Thymus (tissue), 11 donors: ENCODE data around the gene MYBPC2. TPM values are rescaled to one million over a fixed set of nuclear protein-coding genes. Genes with fewer than 3 reads are reported as not detected.
A peak's percentile ranks its signal among the peaks of the same experiment; 100 is the strongest.

ENCODE experiments used
- DNase-seq, 9 donors: peaks; one replicate each; pipeline ENCODE4 v3.0.0-alpha.2; 2013; ENCODE audit warnings: low spot score in 9 of 9, low read depth in 6 of 9, missing footprints in 1 of 9
- H3K27ac ChIP-seq, 2 donors: one replicate each; pipeline ENCODE4 v1.5.1; 2013; ENCODE audit warnings: control low read depth in 1 of 2, low read depth in 1 of 2, low read length in 1 of 2, mild to moderate bottlenecking in 1 of 2, moderate library complexity in 1 of 2
- H3K27me3 ChIP-seq, 2 donors: one replicate each; pipeline ENCODE4 v1.5.1; 2013; ENCODE audit warnings: low read length in 1 of 2; ENCODE audit not compliant: control insufficient read depth in 2 of 2, insufficient read depth in 1 of 2
- H3K36me3 ChIP-seq, 2 donors: one replicate each; pipeline ENCODE4 v1.5.1; 2013; ENCODE audit warnings: low read length in 1 of 2, mild to moderate bottlenecking in 1 of 2, moderate library complexity in 1 of 2; ENCODE audit not compliant: control insufficient read depth in 2 of 2, insufficient read depth in 2 of 2
- H3K4me1 ChIP-seq, 2 donors: one replicate each; pipeline ENCODE4 v1.5.1; 2013; ENCODE audit warnings: low read length in 2 of 2; ENCODE audit not compliant: control insufficient read depth in 2 of 2, insufficient read depth in 2 of 2
- H3K4me3 ChIP-seq, 2 donors: one replicate each; pipeline ENCODE4 v1.5.1; 2013; ENCODE audit warnings: low read length in 2 of 2, control low read depth in 1 of 2, mild to moderate bottlenecking in 1 of 2
- H3K9me3 ChIP-seq, 2 donors: one replicate each; pipeline ENCODE4 v1.5.1; 2013; ENCODE audit warnings: low read length in 1 of 2, mild to moderate bottlenecking in 1 of 2; ENCODE audit not compliant: control insufficient read depth in 2 of 2, insufficient read depth in 1 of 2
- WGBS: extraction: QIAGEN DNeasy Blood & Tissue Kit; methylation state at CpG from one replicate; pipeline ENCODE4 v1.1.7; 2013; 5-methylcytosine and 5-hydroxymethylcytosine counted together
- polyA plus RNA-seq: library from polyadenylated mRNA; stranded (reverse); fragments of 200-250 nt; gene quantifications from one replicate; pipeline ENCODE4 v1.2.3, GENCODE V29; 2013
- total RNA-seq: library from RNA; stranded (reverse); fragments of 120-200 nt; gene quantifications from one replicate; pipeline ENCODE4 v1.2.4, GENCODE V29; 2013
- donor health status: healthy.

The MYBPC2 gene
- total and polyA plus RNA-seq, 2 donors = 1.8 to 7.0 TPM

GRCh38 chr19:50416034-50416977 is 16.4 kb upstream of the MYBPC2 start:
- peaks cover 9 to 30% of the 10 kb centered on the region in 2 donors for H3K27me3 ChIP-seq

GRCh38 chr19:50417111-50418081 is 15.3 kb upstream of the MYBPC2 start:
- Histone ChIP-seq H3K4me3 (no peak overlapping the region), H3K4me1 (peaks cover 0 to 15% of the 10 kb centered on the region in 2 donors), H3K27ac (no peak overlapping the region), H3K9me3 (peaks cover 1 to 4% of the 10 kb centered on the region in 2 donors), H3K27me3 (peaks cover 9 to 30% of the 10 kb centered on the region in 2 donors), H3K36me3 (peaks cover 0 to 6% of the 10 kb centered on the region in 2 donors)
- no peak for DNase-seq
- 93% methylated on average over 42 of the region's 42 CpGs for WGBS

More at GRCh38 chr19:50416034-50416977, 16.4 kb upstream of the MYBPC2 start:
- Histone ChIP-seq H3K9me3 (peaks cover 1 to 4% of the 10 kb centered on the region in 2 donors), H3K4me1 (peaks cover 0 to 15% of the 10 kb centered on the region in 2 donors), H3K27ac (no peak overlapping the region), H3K36me3 (peaks cover 0 to 6% of the 10 kb centered on the region in 2 donors), H3K4me3 (no peak overlapping the region)
- WGBS = 93% methylated on average over 35 of the region's 35 CpGs
- DNase-seq = no peak

GRCh38 chr19:50418176-50419021 is 14.3 kb upstream of the MYBPC2 start, which contains the start of gene SPIB:
TSS of gene SPIB (plus strand) at chr19:50418938. CDS start at chr19:50418963, 25 bp downstream.
- WGBS = 58% methylated on average over 34 of the region's 34 CpGs
- H3K4me3 ChIP-seq = peak within 1 kb of the TSS in 1 of 2 donors; percentile 19
- no peak for DNase-seq
- H3K27ac ChIP-seq = no peak within 1 kb of the TSS
- H3K9me3 ChIP-seq = peaks cover 0 to 1% of the 10 kb centered on the region in 2 donors
- H3K27me3 ChIP-seq = peaks cover 9 to 30% of the 10 kb centered on the region in 2 donors
- peaks cover 0 to 15% of the 10 kb centered on the region in 2 donors for H3K4me1 ChIP-seq
- H3K36me3 ChIP-seq = peaks cover 0 to 6% of the 10 kb centered on the region in 2 donors

GRCh38 chr19:50419022-50419579 is 13.6 kb upstream of the MYBPC2 start:
- Histone ChIP-seq H3K27ac (no peak overlapping the region), H3K4me1 (peaks cover 0 to 15% of the 10 kb centered on the region in 2 donors), H3K9me3 (peaks cover 0 to 1% of the 10 kb centered on the region in 2 donors), H3K36me3 (peaks cover 0 to 6% of the 10 kb centered on the region in 2 donors), H3K27me3 (peaks cover 9 to 30% of the 10 kb centered on the region in 2 donors), H3K4me3 (peak overlapping the region in 1 of 2 donors; percentile 19)
- DNase-seq = no peak
- 18% methylated on average over 14 of the region's 14 CpGs for WGBS

- H3K4me3 ChIP-seq = peak overlapping the region in 1 of 2 donors; percentile 19
- peaks cover 0 to 1% of the 10 kb centered on the region in 2 donors for H3K9me3 ChIP-seq
- peaks cover 0 to 6% of the 10 kb centered on the region in 2 donors for H3K36me3 ChIP-seq
- H3K27ac ChIP-seq = no peak overlapping the region
- peaks cover 0 to 15% of the 10 kb centered on the region in 2 donors for H3K4me1 ChIP-seq
- DNase-seq = no peak
- H3K27me3 ChIP-seq = peaks cover 9 to 30% of the 10 kb centered on the region in 2 donors
- 15% methylated on average over 8 of the region's 8 CpGs for WGBS
These were observed 13.1 kb upstream of the MYBPC2 start for GRCh38 chr19:50419580-50420035.

- peak overlapping the region in 1 of 2 donors; percentile 19 for H3K4me3 ChIP-seq
- H3K9me3 ChIP-seq = peaks cover 0 to 1% of the 10 kb centered on the region in 2 donors
- WGBS = 54% methylated on average over 3 of the region's 3 CpGs
- peaks cover 0 to 6% of the 10 kb centered on the region in 2 donors for H3K36me3 ChIP-seq
- no peak for DNase-seq
- H3K27me3 ChIP-seq = peaks cover 9 to 30% of the 10 kb centered on the region in 2 donors
- no peak overlapping the region for H3K27ac ChIP-seq
- peaks cover 0 to 12% of the 10 kb centered on the region in 2 donors for H3K4me1 ChIP-seq
These were observed 12.6 kb upstream of the MYBPC2 start for GRCh38 chr19:50420127-50420526.

- peaks cover 0 to 1% of the 10 kb centered on the region in 2 donors for H3K9me3 ChIP-seq
- peaks cover 0 to 6% of the 10 kb centered on the region in 2 donors for H3K36me3 ChIP-seq
- H3K4me3 ChIP-seq = no peak overlapping the region
- 65% methylated on average over 3 of the region's 3 CpGs for WGBS
- peaks cover 9 to 30% of the 10 kb centered on the region in 2 donors for H3K27me3 ChIP-seq
- peaks cover 0 to 8% of the 10 kb centered on the region in 2 donors for H3K4me1 ChIP-seq
- H3K27ac ChIP-seq = no peak overlapping the region
- no peak for DNase-seq
These were observed 11.9 kb upstream of the MYBPC2 start for GRCh38 chr19:50420808-50421207.
